NOMO-1 treated with dmso at 0.1 percent for 144 hours (cell line): Measurements from ENCODE around the gene PTDSS2.
"Not testable (repeated sequence)": the region's sequence is repeated elsewhere in the genome, so short reads cannot be mapped to it uniquely, and the experiment has no call there.

Experiments used
- DNase-seq: peaks from one replicate; lab custom pipeline; 2025; ENCODE audit not compliant: unreplicated experiment; lab: John Stamatoyannopoulos, UW

The PTDSS2 gene

GRCh38 chr11:449889-450808, at the start of gene PTDSS2:
TSS of gene PTDSS2 (plus strand) at chr11:450279. CDS start at chr11:450456, 177 bp downstream.
- peak; percentile 94 for DNase-seq

GRCh38 chr11:401196-401595, 48.9 kb upstream of the PTDSS2 start:
- DNase-seq: not testable (repeated sequence)

- no peak for DNase-seq
Measured at GRCh38 chr11:403021-403760, 46.9 kb upstream of the PTDSS2 start.

- no peak for DNase-seq
Measured at GRCh38 chr11:403761-404431, 46.2 kb upstream of the PTDSS2 start.

GRCh38 chr11:404551-405264, 45.4 kb upstream of the PTDSS2 start:
- DNase-seq: no peak

GRCh38 chr11:405323-405953, 44.6 kb upstream of the PTDSS2 start:
- no peak for DNase-seq

- DNase-seq: no peak
Measured at GRCh38 chr11:405954-406795, 43.9 kb upstream of the PTDSS2 start.

GRCh38 chr11:406796-407650, 43.1 kb upstream of the PTDSS2 start:
- DNase-seq: peak; percentile 82

- no peak for DNase-seq
Measured at GRCh38 chr11:407651-408123, 42.4 kb upstream of the PTDSS2 start.

- no peak for DNase-seq
Measured at GRCh38 chr11:408154-409007, 41.7 kb upstream of the PTDSS2 start.

- no peak for DNase-seq
Measured at GRCh38 chr11:409008-409599, 41.0 kb upstream of the PTDSS2 start.

- DNase-seq: no peak
Measured at GRCh38 chr11:409600-410483, 40.2 kb upstream of the PTDSS2 start.

GRCh38 chr11:410711-411110, 39.4 kb upstream of the PTDSS2 start:
- not testable (repeated sequence) for DNase-seq

GRCh38 chr11:411520-411919, 38.6 kb upstream of the PTDSS2 start:
- not testable (repeated sequence) for DNase-seq

- DNase-seq: no peak
Measured at GRCh38 chr11:412641-413119, 37.4 kb upstream of the PTDSS2 start.
